OCI-LY1 (cell line): Measurements from ENCODE around the gene FLNC.

ENCODE experiments used
- H2AFZ ChIP-seq: fragments of 200-600 bp; sonication (generic), shearing (Covaris generic); 2 replicates; pipeline ENCODE4 v1.6.0; 2014; ENCODE audit warnings: antibody characterized with exemption, mild to moderate bottlenecking, low read length
- H3F3A ChIP-seq: fragments of 200-600 bp; sonication (generic), shearing (Covaris generic); 2 replicates; pipeline ENCODE4 v1.6.0; 2014; ENCODE audit warnings: mild to moderate bottlenecking, antibody characterized with exemption, low read length, moderate library complexity; ENCODE audit not compliant: insufficient read depth
- H3K27ac ChIP-seq: fragments of 200-600 bp; sonication (generic); 2 replicates; pipeline ENCODE4 v1.5.1; 2014; ENCODE audit warnings: low read length, mixed run types, mild to moderate bottlenecking, low read depth; ENCODE audit not compliant: poor library complexity, severe bottlenecking
- H3K27me3 ChIP-seq: fragments of 200-600 bp; sonication (generic); 2 replicates; pipeline ENCODE4 v1.6.0; 2014; ENCODE audit warnings: antibody characterized with exemption, mild to moderate bottlenecking, low read length, moderate library complexity; ENCODE audit not compliant: insufficient read depth
- H3K36me3 ChIP-seq: fragments of 200-600 bp; sonication (generic); 2 replicates; pipeline ENCODE4 v1.6.1; 2014; ENCODE audit warnings: mild to moderate bottlenecking, antibody characterized with exemption, low read length, moderate library complexity, mixed read lengths; ENCODE audit not compliant: insufficient read depth
- H3K4me1 ChIP-seq: fragments of 200-600 bp; sonication (generic); 2 replicates; pipeline ENCODE4 v1.5.1; 2014; ENCODE audit warnings: mild to moderate bottlenecking, low read length, moderate library complexity; ENCODE audit not compliant: insufficient read depth, severe bottlenecking
- H3K4me2 ChIP-seq: fragments of 200-600 bp; sonication (generic), shearing (Covaris generic); 2 replicates; pipeline ENCODE4 v1.6.1; 2014; ENCODE audit warnings: low read length
- H3K4me3 ChIP-seq: fragments of 200-600 bp; sonication (generic); 2 replicates; pipeline ENCODE4 v1.5.1; 2014; ENCODE audit warnings: low read length, low read depth, mild to moderate bottlenecking, mixed read lengths; ENCODE audit not compliant: poor library complexity, severe bottlenecking
- H3K79me2 ChIP-seq: fragments of 200-600 bp; shearing (Covaris generic); 2 replicates; pipeline ENCODE4 v1.6.1; 2016; ENCODE audit warnings: mixed run types, low read length, mixed read lengths; ENCODE audit not compliant: insufficient read depth
- H3K9ac ChIP-seq: fragments of 200-600 bp; sonication (generic), shearing (Covaris generic); 2 replicates; pipeline ENCODE4 v1.6.1; 2014; ENCODE audit warnings: mild to moderate bottlenecking, low read length, mixed read lengths
- H3K9me2 ChIP-seq: fragments of 200-600 bp; sonication (generic), shearing (Covaris generic); 2 replicates; pipeline ENCODE4 v1.6.1; 2014; ENCODE audit warnings: low read depth, mild to moderate bottlenecking, low read length, mixed read lengths
- H3K9me3 ChIP-seq: fragments of 200-600 bp; shearing (Covaris generic); 2 replicates; pipeline ENCODE4 v1.6.1; 2014; ENCODE audit warnings: low read length, mixed read lengths
- H4K20me1 ChIP-seq: fragments of 200-600 bp; sonication (generic), shearing (Covaris generic); 2 replicates; pipeline ENCODE4 v1.6.0; 2016; ENCODE audit warnings: mild to moderate bottlenecking, low read length; ENCODE audit not compliant: insufficient read depth
- CTCF ChIP-seq: fragments of 200-600 bp; sonication (generic), shearing (Covaris generic); IDR thresholded peaks from 2 replicates; pipeline ENCODE4 v1.5.1; 2017; ENCODE audit warnings: mild to moderate bottlenecking, antibody characterized with exemption, low read length, moderate library complexity, mixed read lengths
- EZH2 ChIP-seq: fragments of 200-600 bp; sonication (generic), shearing (Covaris generic); IDR thresholded peaks from 2 replicates; pipeline ENCODE4 v1.8.0; 2017; ENCODE audit warnings: borderline replicate concordance, mixed run types, mild to moderate bottlenecking, antibody characterized with exemption, low read length, moderate library complexity, mixed read lengths

The FLNC gene

DNA sequence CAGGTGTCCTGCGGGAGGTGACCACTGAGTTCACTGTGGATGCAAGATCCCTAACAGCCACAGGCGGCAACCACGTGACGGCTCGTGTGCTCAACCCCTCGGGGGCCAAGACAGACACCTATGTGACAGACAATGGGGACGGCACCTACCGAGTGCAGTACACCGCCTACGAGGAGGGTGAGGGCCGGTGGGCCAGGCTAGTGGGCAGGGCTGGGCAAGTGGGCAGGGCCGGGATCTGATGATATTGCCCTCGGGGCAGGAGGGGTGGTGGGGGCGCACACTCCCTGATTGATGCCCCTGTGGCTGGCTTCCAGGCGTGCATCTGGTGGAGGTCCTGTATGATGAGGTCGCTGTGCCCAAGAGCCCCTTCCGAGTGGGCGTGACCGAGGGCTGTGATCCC, 15.8 kb downstream of the FLNC start:
- Histone ChIP-seq H4K20me1 (no peaks in the 10 kb centered on the region), H3K27me3 (no peaks in the 10 kb centered on the region; the same call in 1 of the 2 replicates), H3K9ac (no peak overlapping the region), H3F3A (no peaks in the 10 kb centered on the region), H3K27ac (no peak overlapping the region), H3K4me1 (peaks cover 3% of the 10 kb centered on the region), H3K4me3 (no peak overlapping the region), H3K9me2 (no peaks in the 10 kb centered on the region), H3K9me3 (no peaks in the 10 kb centered on the region), H3K79me2 (no peaks in the 10 kb centered on the region), H3K36me3 (no peaks in the 10 kb centered on the region), H2AFZ (no peak overlapping the region), H3K4me2 (no peak overlapping the region)
- TF ChIP-seq CTCF (no peak), EZH2 (no peak)

GRCh38 chr7:128846781-128847444, 16.7 kb downstream of the FLNC start:
- Histone ChIP-seq H4K20me1 (no peaks in the 10 kb centered on the region), H3K27ac (no peak overlapping the region), H3K36me3 (no peaks in the 10 kb centered on the region), H3K4me2 (no peak overlapping the region), H3K4me1 (peaks cover under 1% of the 10 kb centered on the region), H3K27me3 (peaks cover 3% of the 10 kb centered on the region; the same call in 1 of the 2 replicates), H3K79me2 (no peaks in the 10 kb centered on the region), H2AFZ (no peak overlapping the region), H3K9ac (no peak overlapping the region), H3F3A (no peaks in the 10 kb centered on the region), H3K9me3 (no peaks in the 10 kb centered on the region), H3K4me3 (no peak overlapping the region), H3K9me2 (no peaks in the 10 kb centered on the region)
- TF ChIP-seq EZH2 (no peak), CTCF (no peak)

DNA sequence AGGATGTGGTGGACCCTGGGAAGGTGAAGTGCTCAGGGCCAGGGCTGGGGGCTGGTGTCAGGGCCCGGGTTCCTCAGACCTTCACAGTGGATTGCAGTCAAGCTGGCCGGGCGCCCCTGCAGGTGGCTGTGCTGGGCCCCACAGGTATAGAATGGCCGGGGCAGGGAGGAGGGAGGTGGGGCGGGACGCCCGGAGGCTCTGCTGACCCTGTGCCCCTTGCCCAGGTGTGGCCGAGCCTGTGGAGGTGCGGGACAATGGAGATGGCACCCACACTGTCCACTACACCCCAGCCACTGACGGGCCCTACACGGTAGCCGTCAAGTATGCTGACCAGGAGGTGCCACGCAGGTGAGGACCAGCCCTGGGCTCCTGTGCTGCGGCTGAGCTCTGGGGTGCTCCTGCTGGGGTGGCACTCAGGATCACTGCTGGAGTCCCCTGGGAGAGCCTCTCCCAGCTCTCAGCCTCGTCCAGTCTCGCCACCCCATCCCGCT, 17.6 kb downstream of the FLNC start:
- Histone ChIP-seq H4K20me1 (no peaks in the 10 kb centered on the region), H3K36me3 (no peaks in the 10 kb centered on the region), H3K4me3 (no peak overlapping the region), H3K27ac (no peak overlapping the region), H2AFZ (no peak overlapping the region), H3K9me2 (no peaks in the 10 kb centered on the region), H3F3A (no peaks in the 10 kb centered on the region), H3K9ac (no peak overlapping the region), H3K4me2 (no peak overlapping the region), H3K79me2 (no peaks in the 10 kb centered on the region), H3K9me3 (no peaks in the 10 kb centered on the region), H3K4me1 (no peaks in the 10 kb centered on the region), H3K27me3 (peaks cover 11% of the 10 kb centered on the region; the same call in 1 of the 2 replicates)
- no peak for TF ChIP-seq CTCF
- TF ChIP-seq EZH2, result no peak
